ENCODE data around the gene GTF2IRD1.
"Not testable (repeated sequence)": the region's sequence is repeated elsewhere in the genome, so short reads cannot be mapped to it uniquely, and the experiment has no call there.

GTF2IRD1 gene, protein sequence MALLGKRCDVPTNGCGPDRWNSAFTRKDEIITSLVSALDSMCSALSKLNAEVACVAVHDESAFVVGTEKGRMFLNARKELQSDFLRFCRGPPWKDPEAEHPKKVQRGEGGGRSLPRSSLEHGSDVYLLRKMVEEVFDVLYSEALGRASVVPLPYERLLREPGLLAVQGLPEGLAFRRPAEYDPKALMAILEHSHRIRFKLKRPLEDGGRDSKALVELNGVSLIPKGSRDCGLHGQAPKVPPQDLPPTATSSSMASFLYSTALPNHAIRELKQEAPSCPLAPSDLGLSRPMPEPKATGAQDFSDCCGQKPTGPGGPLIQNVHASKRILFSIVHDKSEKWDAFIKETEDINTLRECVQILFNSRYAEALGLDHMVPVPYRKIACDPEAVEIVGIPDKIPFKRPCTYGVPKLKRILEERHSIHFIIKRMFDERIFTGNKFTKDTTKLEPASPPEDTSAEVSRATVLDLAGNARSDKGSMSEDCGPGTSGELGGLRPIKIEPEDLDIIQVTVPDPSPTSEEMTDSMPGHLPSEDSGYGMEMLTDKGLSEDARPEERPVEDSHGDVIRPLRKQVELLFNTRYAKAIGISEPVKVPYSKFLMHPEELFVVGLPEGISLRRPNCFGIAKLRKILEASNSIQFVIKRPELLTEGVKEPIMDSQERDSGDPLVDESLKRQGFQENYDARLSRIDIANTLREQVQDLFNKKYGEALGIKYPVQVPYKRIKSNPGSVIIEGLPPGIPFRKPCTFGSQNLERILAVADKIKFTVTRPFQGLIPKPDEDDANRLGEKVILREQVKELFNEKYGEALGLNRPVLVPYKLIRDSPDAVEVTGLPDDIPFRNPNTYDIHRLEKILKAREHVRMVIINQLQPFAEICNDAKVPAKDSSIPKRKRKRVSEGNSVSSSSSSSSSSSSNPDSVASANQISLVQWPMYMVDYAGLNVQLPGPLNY

GRCh38 chr7:74453322-74454011, at the start of gene GTF2IRD1:
TSS of gene GTF2IRD1 (plus strand) at chr7:74453906. CDS start at chr7:74508081, 54,175 bp downstream.
- peak; percentile 71 for DNase-seq

DNA sequence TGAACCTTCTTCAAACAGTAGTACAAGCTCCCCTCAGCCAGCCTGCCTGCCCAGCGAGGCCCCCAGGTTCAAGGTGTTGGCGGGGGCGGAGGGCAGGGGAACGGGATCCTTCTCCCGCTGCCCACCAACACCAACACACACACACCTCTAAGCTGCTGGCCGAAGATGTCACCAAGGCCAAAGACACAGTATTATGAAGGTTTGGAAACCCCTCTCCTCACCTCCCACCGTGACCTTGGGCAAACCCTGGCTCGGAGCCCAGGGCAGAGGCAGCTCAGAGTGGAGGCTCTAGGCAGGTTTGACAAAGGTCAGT, 49.4 kb upstream of the GTF2IRD1 start:
- DNase-seq, result no peak

DNA sequence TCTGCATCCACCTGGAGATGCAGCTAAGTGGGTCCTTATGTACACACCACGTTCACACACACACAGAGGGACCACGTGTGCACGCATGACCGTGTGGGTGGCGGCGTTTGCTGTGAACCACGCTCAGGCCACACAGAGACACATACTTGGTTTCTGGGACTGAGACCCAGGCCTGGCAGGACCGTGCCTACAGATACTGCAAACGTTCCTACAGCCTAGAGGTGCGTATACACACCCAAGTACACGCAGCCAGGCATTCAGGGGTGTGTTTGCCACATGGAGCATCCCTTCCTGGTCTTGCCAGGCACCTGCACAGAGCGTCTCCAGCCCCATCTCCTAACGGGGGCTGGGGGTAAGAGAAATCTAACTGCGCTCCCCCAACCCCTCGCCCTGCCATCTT, 49.0 kb upstream of the GTF2IRD1 start:
- no peak for DNase-seq

GRCh38 chr7:74405191-74405898, 48.4 kb upstream of the GTF2IRD1 start:
- peak; percentile 24 for DNase-seq

DNA sequence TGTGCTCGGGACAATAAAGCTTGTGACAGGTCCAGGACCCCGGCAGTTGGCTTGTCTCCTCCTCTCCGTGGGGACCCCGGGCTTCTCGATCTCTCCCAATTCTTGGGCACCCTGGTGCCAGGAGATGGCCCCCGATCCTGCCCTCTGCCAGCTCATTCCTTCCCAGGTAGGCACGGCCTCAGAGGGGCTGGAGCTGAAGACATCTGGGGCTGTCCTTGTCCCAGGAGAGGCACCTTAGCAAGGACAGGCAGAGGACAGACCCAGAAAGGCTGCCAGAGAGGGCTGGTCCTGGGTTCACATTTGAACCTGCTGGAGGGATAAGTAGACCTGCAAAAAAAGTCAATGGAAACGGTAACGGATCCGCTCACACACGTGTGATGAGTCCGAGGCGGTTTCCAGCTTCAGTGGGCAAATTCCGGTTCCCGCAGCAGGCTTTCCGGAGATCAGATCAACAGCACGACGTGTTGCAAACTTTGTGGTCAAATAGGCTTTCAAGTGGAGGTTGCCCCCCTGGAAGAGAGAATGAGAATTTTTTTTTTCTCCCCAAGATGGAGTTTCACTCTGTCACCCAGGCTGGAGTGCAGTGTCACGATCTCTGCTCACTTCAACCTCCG, 47.7 kb upstream of the GTF2IRD1 start:
- DNase-seq, result no peak

DNA sequence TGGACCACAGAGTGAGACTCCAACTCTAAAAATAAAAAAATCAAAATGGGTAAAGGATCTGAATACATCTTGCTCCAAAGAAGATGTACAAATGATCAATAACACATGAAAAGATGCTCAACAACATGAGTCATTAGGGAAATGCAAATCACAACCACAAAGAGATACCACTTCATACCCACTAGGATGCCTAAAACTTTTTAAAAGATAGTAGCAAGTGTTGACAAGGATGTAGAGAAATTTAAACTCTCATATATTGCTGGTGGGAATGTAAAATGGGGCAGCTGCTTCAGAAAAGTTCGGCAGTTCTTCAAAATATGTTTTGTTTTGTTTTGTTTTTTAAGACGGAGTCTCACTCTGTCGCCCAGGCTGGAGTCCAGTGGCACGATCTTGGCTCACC, 45.7 kb upstream of the GTF2IRD1 start:
- no peak for DNase-seq

DNA sequence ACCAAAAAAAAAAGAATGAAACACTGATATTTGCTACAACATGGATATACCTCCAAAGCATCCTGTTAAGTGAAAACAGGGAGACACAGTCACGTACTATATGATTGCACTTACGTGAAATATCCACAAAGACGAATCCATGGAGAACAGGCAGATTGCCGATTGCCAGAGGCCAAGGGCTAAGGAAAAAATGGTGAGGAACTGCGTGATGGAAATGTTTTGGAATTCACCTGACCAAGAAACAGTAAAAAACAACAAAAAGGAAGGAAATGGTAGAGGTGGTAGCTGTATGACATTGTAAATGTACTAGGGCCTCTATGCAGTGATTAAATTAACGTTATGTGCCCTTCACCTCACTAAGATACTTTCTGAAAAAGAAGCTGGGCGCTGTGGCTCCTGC, 44.1 kb upstream of the GTF2IRD1 start:
- DNase-seq, result no peak

GRCh38 chr7:74410772-74411171, 42.9 kb upstream of the GTF2IRD1 start:
- no peak for DNase-seq

DNA sequence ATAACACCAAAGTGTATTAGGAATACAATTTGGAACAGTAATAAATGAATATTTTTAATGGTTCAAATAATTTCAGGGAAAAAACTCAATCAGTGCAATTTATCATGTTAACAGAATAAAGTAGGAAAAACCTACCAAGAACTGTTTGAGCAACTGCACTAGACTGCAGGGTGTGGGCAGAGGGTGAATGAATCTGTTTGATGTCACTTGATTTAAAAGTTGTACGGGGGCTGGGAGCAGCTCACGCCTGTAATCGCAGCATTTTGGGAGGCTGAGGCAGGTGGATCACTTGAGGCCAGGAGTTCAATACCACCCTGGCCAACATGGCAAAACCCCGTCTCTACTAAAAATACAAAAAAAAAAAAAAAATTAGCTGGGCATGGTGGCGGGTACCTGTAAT, 42.1 kb upstream of the GTF2IRD1 start:
- DNase-seq, result not testable (repeated sequence)

- no peak for DNase-seq
Observed at GRCh38 chr7:74412056-74412455, 41.6 kb upstream of the GTF2IRD1 start.

DNA sequence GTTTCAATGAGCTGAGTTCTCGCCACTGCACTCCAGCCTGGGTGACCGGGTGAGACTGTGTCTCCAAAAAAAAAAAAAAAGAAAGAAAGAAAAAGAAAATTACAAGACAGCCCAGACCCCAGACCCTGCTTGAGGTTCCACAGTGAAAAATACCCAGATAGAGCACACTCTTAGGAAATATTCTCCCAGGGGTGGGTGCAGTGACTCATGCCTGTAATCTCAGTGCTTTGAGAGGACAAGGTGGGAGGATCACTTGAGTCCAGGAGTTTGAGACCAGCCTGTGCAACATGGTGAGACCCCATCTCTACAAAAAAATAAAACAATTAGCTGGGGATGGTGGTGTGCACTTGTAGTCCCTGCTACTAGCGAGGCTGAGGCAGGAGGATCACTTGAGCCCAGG, 41.1 kb upstream of the GTF2IRD1 start:
- no peak for DNase-seq

DNA sequence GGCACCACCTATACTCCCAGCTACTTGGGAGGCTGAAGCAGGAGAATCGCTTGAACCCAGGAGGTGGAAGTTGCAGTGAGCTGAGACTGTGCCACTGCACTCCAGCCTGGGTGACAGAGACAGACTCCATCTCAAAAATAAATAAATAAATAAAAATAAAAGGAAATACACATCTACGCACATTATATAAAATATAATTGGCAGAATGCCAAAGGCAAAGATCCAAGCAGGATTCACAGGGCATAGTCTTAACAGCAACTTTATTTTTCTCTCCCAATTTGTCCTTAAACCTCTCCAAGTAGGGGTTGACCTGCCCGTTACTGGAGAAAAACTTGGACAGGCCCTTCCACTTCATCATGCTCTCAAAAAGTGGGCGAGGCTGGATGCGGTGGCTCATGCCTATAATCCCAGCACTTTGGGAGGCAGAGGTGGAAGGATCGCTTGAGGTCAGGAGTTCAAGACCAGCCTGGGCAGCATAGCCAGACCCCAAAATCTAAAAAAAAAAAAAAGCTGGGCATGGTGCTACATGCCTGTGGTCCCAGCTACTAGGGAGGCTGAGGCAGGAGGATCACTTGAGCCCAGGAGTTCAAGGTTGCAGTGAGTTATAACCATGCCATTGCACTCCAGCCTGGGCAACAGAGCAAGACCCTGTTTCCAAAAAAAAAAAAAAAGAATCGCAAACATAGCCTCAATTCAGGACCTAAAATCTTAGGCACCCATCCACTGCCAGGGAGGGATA, 38.9 kb upstream of the GTF2IRD1 start:
- DNase-seq, result not testable (repeated sequence)

GRCh38 chr7:74417419-74417971, 36.2 kb upstream of the GTF2IRD1 start:
- peak; percentile 63 for DNase-seq

DNA sequence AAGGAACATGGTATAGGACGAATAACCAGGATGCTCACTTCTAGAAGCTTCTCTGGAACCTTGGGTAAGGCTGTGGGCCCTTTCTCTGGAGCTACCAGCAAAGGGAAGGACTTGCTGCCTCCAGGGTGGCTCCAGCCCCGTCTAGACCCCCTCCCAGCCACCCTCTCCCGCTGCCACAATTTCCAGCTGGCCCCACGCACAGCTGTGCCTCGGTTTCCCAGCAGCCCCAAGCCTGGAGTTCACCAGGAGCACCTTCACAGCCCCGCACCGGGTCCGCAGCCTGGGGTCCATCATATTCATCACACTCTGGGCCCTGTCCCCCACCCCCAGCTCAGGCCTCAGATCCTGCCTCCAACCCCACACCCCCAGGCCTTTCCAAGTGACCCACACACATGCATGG, 35.6 kb upstream of the GTF2IRD1 start:
- DNase-seq, result no peak

DNA sequence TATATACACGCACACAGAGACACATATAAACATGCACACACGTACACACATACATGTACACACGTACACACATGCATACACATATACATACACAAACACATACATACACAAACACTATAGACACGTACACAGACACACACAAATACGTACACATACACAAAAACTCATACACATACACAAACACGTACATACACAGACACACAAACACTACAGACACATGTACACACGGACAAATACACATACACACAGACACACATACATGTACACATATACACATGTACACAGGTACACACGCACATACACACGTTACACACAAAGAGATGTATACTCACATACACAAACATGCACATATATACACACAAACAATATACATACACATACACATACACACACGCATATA, 35.2 kb upstream of the GTF2IRD1 start:
- DNase-seq, result no peak

DNA sequence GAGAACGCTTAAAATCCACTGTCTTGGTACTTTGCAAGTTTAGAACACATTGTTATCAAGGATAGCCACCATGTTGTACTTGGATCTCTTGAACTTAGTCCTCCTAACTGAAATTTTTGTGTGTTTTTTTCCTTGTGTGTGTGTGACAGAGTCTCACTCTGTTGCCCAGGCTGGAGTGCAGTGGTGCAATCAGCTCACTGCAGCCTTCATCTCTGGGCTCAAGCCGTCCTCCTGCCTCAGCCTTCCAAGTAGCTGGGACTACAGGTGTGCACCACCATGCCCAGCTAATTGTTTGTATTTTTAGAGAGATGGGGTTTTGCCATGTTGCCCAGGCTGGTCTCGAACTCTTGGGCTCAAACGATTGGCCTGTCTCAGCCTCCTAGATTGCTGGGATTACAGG, 34.5 kb upstream of the GTF2IRD1 start:
- not testable (repeated sequence) for DNase-seq

DNA sequence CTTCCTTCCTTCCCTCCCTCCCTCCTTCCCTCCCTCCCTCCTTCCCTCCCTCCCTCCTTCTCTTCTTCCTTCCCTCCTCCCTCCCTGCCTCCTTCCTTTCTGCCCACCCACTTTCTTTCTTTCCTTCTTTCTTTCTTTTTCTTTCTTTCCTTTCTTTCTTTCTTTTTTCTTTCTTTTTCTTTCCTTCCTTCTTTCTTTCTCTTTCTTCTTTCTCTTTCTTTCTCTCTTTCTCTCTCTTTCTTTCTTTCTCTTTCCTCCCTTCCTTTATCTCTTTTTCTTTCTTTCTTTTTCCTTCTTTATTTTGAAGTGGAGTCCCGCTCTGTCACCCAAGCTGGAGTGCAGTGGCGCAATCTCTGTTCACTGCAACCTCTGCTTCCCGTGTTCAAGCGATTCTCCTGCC, 33.7 kb upstream of the GTF2IRD1 start:
- no peak for DNase-seq

DNA sequence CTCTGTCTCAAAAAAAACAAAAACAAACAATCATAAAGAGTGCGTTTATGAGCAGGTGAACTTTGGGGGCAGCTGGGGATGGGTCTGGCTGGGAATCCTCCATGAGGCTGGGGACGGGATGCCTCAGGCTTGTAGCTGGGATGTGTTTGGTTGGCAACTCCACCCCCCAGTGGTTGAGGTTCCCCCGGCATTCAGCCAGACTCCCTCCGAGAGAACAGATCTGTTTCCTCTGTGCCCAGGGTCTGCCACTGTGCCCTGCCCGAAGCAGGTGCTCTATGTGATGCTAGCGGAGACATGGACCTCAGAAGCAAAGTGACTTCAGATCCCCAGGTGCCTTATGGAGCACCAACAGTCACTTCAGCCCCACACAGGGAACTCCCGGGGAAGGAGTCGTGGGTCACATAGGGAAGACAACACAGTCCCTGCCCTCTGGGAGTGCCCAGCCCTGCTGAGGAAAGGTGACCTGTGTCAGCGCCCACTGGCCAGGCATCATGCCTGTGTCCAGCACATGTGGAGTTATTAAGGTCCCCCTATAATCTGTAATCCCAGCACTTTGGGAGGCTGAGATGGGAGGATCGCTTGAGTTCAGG, 29.3 kb upstream of the GTF2IRD1 start:
- no peak for DNase-seq

- no peak for DNase-seq
Observed at GRCh38 chr7:74428023-74428422, 25.7 kb upstream of the GTF2IRD1 start.

GRCh38 chr7:74429153-74429747, 24.5 kb upstream of the GTF2IRD1 start:
- DNase-seq, result no peak

Measured in activated CD4-positive, alpha-beta T cell treated with anti-CD3 and anti-CD28 coated beads for 48 hours (primary cell).